Spleen (tissue), 7 donors: ENCODE measurements around the gene DTNA.

Experiments used
- POLR2A ChIP-seq, 3 donors: fragments of 450-650 bp; IDR thresholded peaks; one replicate each; pipeline ENCODE4 v1.5.1; 2017; ENCODE audit warnings: antibody characterized with exemption in 3 of 3, mild to moderate bottlenecking in 1 of 3
- POLR2AphosphoS5 ChIP-seq, 3 donors: sonication (generic); formaldehyde crosslinking; IDR thresholded peaks; one replicate each; pipeline ENCODE4 v1.5.1; 2017; ENCODE audit warnings: antibody characterized with exemption in 3 of 3
- TF ChIP-seq, protein P1 (sequence below), 11 experiments: fragments of 200-600 bp in 7 of 11; fragments of 450-650 bp in 4 of 11; sonication (generic) in 4 of 11; IDR thresholded peaks in 8 of 11; conservative IDR thresholded peaks in 3 of 11; 1 replicate in 7 of 11; 2 replicates in 4 of 11; pipeline versions ENCODE4 v1.4.0 to v1.8.0; 2016 to 2021; ENCODE audit warnings: antibody characterized with exemption in 11 of 11, inconsistent platforms in 4 of 11, mild to moderate bottlenecking in 1 of 11
- donor health status: DM: no; HTN: no; CAD: no; lungs with moderate emphysema.
- donor health status: DM: no; HTN: no; CAD: no.
- donor health status: DM: no; HTN: no; CAD: no.

GRCh38 chr18:34857320-34857719, 147.2 kb downstream of the DTNA start:
- TF ChIP-seq, protein P1, sequence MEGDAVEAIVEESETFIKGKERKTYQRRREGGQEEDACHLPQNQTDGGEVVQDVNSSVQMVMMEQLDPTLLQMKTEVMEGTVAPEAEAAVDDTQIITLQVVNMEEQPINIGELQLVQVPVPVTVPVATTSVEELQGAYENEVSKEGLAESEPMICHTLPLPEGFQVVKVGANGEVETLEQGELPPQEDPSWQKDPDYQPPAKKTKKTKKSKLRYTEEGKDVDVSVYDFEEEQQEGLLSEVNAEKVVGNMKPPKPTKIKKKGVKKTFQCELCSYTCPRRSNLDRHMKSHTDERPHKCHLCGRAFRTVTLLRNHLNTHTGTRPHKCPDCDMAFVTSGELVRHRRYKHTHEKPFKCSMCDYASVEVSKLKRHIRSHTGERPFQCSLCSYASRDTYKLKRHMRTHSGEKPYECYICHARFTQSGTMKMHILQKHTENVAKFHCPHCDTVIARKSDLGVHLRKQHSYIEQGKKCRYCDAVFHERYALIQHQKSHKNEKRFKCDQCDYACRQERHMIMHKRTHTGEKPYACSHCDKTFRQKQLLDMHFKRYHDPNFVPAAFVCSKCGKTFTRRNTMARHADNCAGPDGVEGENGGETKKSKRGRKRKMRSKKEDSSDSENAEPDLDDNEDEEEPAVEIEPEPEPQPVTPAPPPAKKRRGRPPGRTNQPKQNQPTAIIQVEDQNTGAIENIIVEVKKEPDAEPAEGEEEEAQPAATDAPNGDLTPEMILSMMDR (IDR thresholded peaks at IDR 0.05 in 8 of 11, conservative IDR thresholded peaks at IDR 0.05 in 3 of 11): no peak
- TF ChIP-seq POLR2A (IDR thresholded peaks at IDR 0.05) (no peak), POLR2AphosphoS5 (IDR thresholded peaks at IDR 0.05) (no peak)
